ENCODE data around the gene LRRC17. TPM values are rescaled to one million over a fixed set of nuclear protein-coding genes. Genes with fewer than 3 reads are reported as not detected.
A peak's percentile ranks its signal among the peaks of the same experiment; 100 is the strongest.
"Not testable (repeated sequence)": the region's sequence is repeated elsewhere in the genome, so short reads cannot be mapped to it uniquely, and the experiment has no call there.

The LRRC17 gene
- polyA plus RNA-seq, 1 donor = 30.2 TPM

- Histone ChIP-seq H3K9me3 (ENCODE audit: control insufficient read depth, low read depth, low read length) (no peaks in the 10 kb centered on the region), H3K36me3 (ENCODE audit: control insufficient read depth, insufficient read depth, low read length) (no peaks in the 10 kb centered on the region), H3K27me3 (ENCODE audit: control insufficient read depth, insufficient read depth, low read length) (no peaks in the 10 kb centered on the region), H3K27ac (ENCODE audit: low read length) (no peak overlapping the region), H3K4me3 (ENCODE audit: low read length) (no peak overlapping the region), H3K4me1 (ENCODE audit: control insufficient read depth, insufficient read depth, low read length) (no peaks in the 10 kb centered on the region)
- DNase-seq = no peak
- WGBS (ENCODE audit: insufficient coverage, low lambda C conversion rate) = 73% methylated on average over 2 of the region's 2 CpGs
These were observed 15.6 kb upstream of the LRRC17 start for GRCh38 chr7:102897211-102897631.

GRCh38 chr7:102897856-102898531, 14.8 kb upstream of the LRRC17 start:
- H3K27ac ChIP-seq (ENCODE audit: low read length) = no peak overlapping the region

GRCh38 chr7:102898532-102898859, 14.3 kb upstream of the LRRC17 start:
- Histone ChIP-seq H3K27ac (ENCODE audit: low read length) (no peak overlapping the region), H3K4me1 (ENCODE audit: control insufficient read depth, insufficient read depth, low read length) (no peaks in the 10 kb centered on the region), H3K4me3 (ENCODE audit: low read length) (no peak overlapping the region), H3K27me3 (ENCODE audit: control insufficient read depth, insufficient read depth, low read length) (no peaks in the 10 kb centered on the region), H3K9me3 (ENCODE audit: control insufficient read depth, low read depth, low read length) (no peaks in the 10 kb centered on the region), H3K36me3 (ENCODE audit: control insufficient read depth, insufficient read depth, low read length) (no peaks in the 10 kb centered on the region)
- DNase-seq = no peak
- 100% methylated on average over 3 of the region's 5 CpGs for whole genome bisulfite sequencing (ENCODE audit: insufficient coverage, low lambda C conversion rate)

More at GRCh38 chr7:102897856-102898531, 14.8 kb upstream of the LRRC17 start:
- WGBS (ENCODE audit: insufficient coverage, low lambda C conversion rate) = 60% methylated on average over 1 of the region's 5 CpGs
- H3K9me3 ChIP-seq (ENCODE audit: control insufficient read depth, low read depth, low read length) = no peaks in the 10 kb centered on the region
- H3K27me3 ChIP-seq (ENCODE audit: control insufficient read depth, insufficient read depth, low read length) = no peaks in the 10 kb centered on the region
- H3K4me1 ChIP-seq (ENCODE audit: control insufficient read depth, insufficient read depth, low read length) = no peaks in the 10 kb centered on the region
- no peaks in the 10 kb centered on the region for H3K36me3 ChIP-seq (ENCODE audit: control insufficient read depth, insufficient read depth, low read length)
- DNase-seq = no peak
- no peak overlapping the region for H3K4me3 ChIP-seq (ENCODE audit: low read length)

GRCh38 chr7:102902052-102902451, 10.7 kb upstream of the LRRC17 start:
- H3K27me3 ChIP-seq (ENCODE audit: control insufficient read depth, insufficient read depth, low read length); DNase-seq; H3K4me3 ChIP-seq (ENCODE audit: low read length); H3K27ac ChIP-seq (ENCODE audit: low read length); H3K4me1 ChIP-seq (ENCODE audit: control insufficient read depth, insufficient read depth, low read length); H3K9me3 ChIP-seq (ENCODE audit: control insufficient read depth, low read depth, low read length); H3K36me3 ChIP-seq (ENCODE audit: control insufficient read depth, insufficient read depth, low read length): not testable (repeated sequence)
- WGBS (ENCODE audit: insufficient coverage, low lambda C conversion rate) = 100% methylated on average over 1 of the region's 2 CpGs

GRCh38 chr7:102903576-102903975, 9.2 kb upstream of the LRRC17 start:
- H3K36me3 ChIP-seq (ENCODE audit: control insufficient read depth, insufficient read depth, low read length); DNase-seq; H3K4me1 ChIP-seq (ENCODE audit: control insufficient read depth, insufficient read depth, low read length); H3K9me3 ChIP-seq (ENCODE audit: control insufficient read depth, low read depth, low read length); H3K4me3 ChIP-seq (ENCODE audit: low read length); H3K27ac ChIP-seq (ENCODE audit: low read length); H3K27me3 ChIP-seq (ENCODE audit: control insufficient read depth, insufficient read depth, low read length): not testable (repeated sequence)
- WGBS (ENCODE audit: insufficient coverage, low lambda C conversion rate) = 100% methylated on average over 1 of the region's 1 CpG

- Histone ChIP-seq H3K4me3 (ENCODE audit: low read length) (no peak overlapping the region), H3K9me3 (ENCODE audit: control insufficient read depth, low read depth, low read length) (no peaks in the 10 kb centered on the region), H3K4me1 (ENCODE audit: control insufficient read depth, insufficient read depth, low read length) (no peaks in the 10 kb centered on the region), H3K27ac (ENCODE audit: low read length) (no peak overlapping the region), H3K27me3 (ENCODE audit: control insufficient read depth, insufficient read depth, low read length) (no peaks in the 10 kb centered on the region), H3K36me3 (ENCODE audit: control insufficient read depth, insufficient read depth, low read length) (no peaks in the 10 kb centered on the region)
- no peak for DNase-seq
These were observed 4.1 kb upstream of the LRRC17 start for GRCh38 chr7:102908676-102909075.

- no peak overlapping the region for H3K27ac ChIP-seq (ENCODE audit: low read length)
- H3K9me3 ChIP-seq (ENCODE audit: control insufficient read depth, low read depth, low read length) = no peaks in the 10 kb centered on the region
- no peaks in the 10 kb centered on the region for H3K27me3 ChIP-seq (ENCODE audit: control insufficient read depth, insufficient read depth, low read length)
- DNase-seq = no peak
- no peaks in the 10 kb centered on the region for H3K4me1 ChIP-seq (ENCODE audit: control insufficient read depth, insufficient read depth, low read length)
- peak overlapping the region; percentile 38 for H3K4me3 ChIP-seq (ENCODE audit: low read length)
- WGBS (ENCODE audit: insufficient coverage, low lambda C conversion rate) = 80% methylated on average over 1 of the region's 9 CpGs
- H3K36me3 ChIP-seq (ENCODE audit: control insufficient read depth, insufficient read depth, low read length) = no peaks in the 10 kb centered on the region
These were observed 1.0 kb downstream of the LRRC17 start for GRCh38 chr7:102913826-102914225.

GRCh38 chr7:102914585-102914984, 1.8 kb downstream of the LRRC17 start:
- WGBS (ENCODE audit: insufficient coverage, low lambda C conversion rate) = no CpG with 5 or more reads among the region's 8 CpGs
- peak; percentile 8 to 21 for DNase-seq
- H3K4me1 ChIP-seq (ENCODE audit: control insufficient read depth, insufficient read depth, low read length) = no peaks in the 10 kb centered on the region
- no peak overlapping the region for H3K27ac ChIP-seq (ENCODE audit: low read length)
- H3K27me3 ChIP-seq (ENCODE audit: control insufficient read depth, insufficient read depth, low read length) = no peaks in the 10 kb centered on the region
- H3K4me3 ChIP-seq (ENCODE audit: low read length) = peak overlapping the region; percentile 38
- no peaks in the 10 kb centered on the region for H3K9me3 ChIP-seq (ENCODE audit: control insufficient read depth, low read depth, low read length)
- H3K36me3 ChIP-seq (ENCODE audit: control insufficient read depth, insufficient read depth, low read length) = no peaks in the 10 kb centered on the region

GRCh38 chr7:102916426-102916825, 3.6 kb downstream of the LRRC17 start:
- DNase-seq = no peak
- H3K27me3 ChIP-seq (ENCODE audit: control insufficient read depth, insufficient read depth, low read length) = no peaks in the 10 kb centered on the region
- no peak overlapping the region for H3K4me3 ChIP-seq (ENCODE audit: low read length)
- no peaks in the 10 kb centered on the region for H3K36me3 ChIP-seq (ENCODE audit: control insufficient read depth, insufficient read depth, low read length)
- 100% methylated on average over 2 of the region's 3 CpGs for WGBS (ENCODE audit: insufficient coverage, low lambda C conversion rate)
- no peak overlapping the region for H3K27ac ChIP-seq (ENCODE audit: low read length)
- no peaks in the 10 kb centered on the region for H3K9me3 ChIP-seq (ENCODE audit: control insufficient read depth, low read depth, low read length)
- no peaks in the 10 kb centered on the region for H3K4me1 ChIP-seq (ENCODE audit: control insufficient read depth, insufficient read depth, low read length)

- no peak overlapping the region for H3K27ac ChIP-seq (ENCODE audit: low read length)
These were observed 4.1 kb downstream of the LRRC17 start for GRCh38 chr7:102916881-102917280.

More at GRCh38 chr7:102916881-102917280, 4.1 kb downstream of the LRRC17 start:
- no peak for DNase-seq
- Histone ChIP-seq H3K4me1 (ENCODE audit: control insufficient read depth, insufficient read depth, low read length) (no peaks in the 10 kb centered on the region), H3K9me3 (ENCODE audit: control insufficient read depth, low read depth, low read length) (no peaks in the 10 kb centered on the region), H3K36me3 (ENCODE audit: control insufficient read depth, insufficient read depth, low read length) (no peaks in the 10 kb centered on the region), H3K4me3 (ENCODE audit: low read length) (no peak overlapping the region), H3K27me3 (ENCODE audit: control insufficient read depth, insufficient read depth, low read length) (no peaks in the 10 kb centered on the region)

Measured in large intestine (tissue), 3 donors.